HG02588 (cell line): ENCODE data around the gene KCNK4.

Experiments used
- ATAC-seq: cut with Tn5 transposase; IDR thresholded peaks from one replicate; pipeline ENCODE4 v1.9.1; 2021; ENCODE audit warnings: mild to moderate bottlenecking, moderate library complexity; ENCODE audit not compliant: unreplicated experiment

The KCNK4 gene

GRCh38 chr11:64342869-64343745 is 52.0 kb downstream of the KCNK4 start:
- no peak for ATAC-seq

GRCh38 chr11:64343767-64344559 is 52.9 kb downstream of the KCNK4 start:
- ATAC-seq: no peak

- ATAC-seq: no peak
These were observed 53.7 kb downstream of the KCNK4 start for GRCh38 chr11:64344787-64345186.

DNA sequence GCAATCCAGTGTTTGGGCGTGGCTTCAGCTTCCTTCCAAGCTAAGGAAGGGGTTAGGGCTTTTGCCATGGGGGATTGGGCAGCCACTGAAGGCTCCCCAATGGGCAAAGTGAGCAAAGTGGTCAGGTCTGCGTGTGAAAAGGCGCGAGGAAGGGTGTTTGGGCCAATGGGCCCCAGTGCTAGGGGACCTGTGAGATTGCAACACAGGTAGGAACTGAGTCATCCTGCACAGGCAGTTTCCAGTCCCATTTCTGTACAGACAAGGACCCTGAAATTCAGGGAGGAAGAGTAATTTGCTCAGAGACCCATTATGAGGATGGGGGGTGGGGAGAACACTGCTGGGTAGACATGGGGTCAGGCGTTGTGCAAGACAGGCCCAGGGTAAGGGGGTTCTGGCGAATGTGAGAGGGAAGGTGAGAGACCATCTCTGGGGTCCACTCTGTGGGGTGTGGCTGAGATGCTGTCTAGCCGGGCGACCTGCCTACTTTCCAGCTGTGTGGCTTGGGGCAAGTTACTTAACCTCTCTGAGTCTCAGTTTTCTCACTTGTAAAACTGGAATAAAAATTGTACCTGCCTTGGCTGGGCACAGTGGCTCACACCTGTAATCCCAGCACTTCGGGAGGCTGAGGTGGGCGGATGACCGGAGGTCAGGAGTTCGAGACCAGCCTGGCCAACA is 56.2 kb downstream of the KCNK4 start:
- ATAC-seq: no peak

DNA sequence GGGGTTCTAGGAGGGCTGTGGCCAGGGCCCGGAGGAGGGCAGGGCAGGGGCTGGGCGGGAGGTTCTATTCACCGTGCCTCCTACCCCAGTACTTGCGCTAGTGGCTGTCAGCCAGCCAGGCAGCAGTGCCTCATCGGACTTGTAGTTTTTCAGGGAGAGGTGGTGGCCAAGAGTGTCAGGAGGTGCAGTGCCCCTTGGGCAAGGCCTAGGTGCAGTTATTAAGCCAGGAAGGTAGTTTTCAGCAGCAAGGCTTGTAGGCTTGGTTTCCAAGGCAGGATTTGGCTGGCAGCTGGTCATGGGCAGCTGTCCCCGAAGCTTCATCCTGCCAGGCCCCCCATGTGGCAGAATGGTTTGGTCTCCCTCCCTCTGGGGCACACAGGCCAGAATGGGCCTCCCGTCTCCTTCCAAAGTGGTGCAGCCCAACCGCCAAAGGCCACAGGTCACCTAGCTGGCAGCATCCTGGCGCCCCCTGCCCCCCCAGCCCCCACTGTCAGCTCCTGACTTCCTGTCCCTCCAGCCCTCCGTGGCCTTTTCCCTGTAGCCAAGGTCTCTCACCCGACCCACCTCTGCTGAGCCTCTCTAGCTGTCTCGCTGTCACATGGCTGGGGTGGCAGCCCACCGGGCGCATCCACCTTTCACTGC is 57.4 kb downstream of the KCNK4 start:
- no peak for ATAC-seq

- ATAC-seq: no peak
These were observed 57.9 kb downstream of the KCNK4 start for GRCh38 chr11:64349025-64349387.

DNA sequence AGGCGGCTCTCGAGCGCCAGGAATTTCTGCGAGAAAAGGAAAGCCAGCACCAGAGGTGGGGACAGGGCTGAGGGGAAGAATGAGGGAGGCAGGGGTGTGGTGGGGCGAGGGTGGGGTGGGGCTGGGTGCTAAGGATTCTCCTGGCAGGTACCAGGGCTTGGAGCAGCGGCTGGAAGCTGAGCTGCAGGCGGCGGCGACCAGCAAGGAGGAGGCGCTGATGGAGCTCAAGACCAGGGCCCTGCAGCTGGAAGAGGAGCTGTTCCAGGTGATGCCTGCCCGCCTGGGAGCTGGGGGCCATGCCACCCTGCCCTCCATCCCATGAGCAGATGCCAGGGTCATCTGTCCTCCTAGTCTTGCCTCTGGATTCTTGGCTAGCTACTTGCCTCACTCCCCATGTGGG is 58.3 kb downstream of the KCNK4 start:
- no peak for ATAC-seq
